ACC112 (cell line): ENCODE data around the gene ST7.
"Not testable (repeated sequence)": the region's sequence is repeated elsewhere in the genome, so short reads cannot be mapped to it uniquely, and the experiment has no call there.

ENCODE experiments used
- H2AFZ ChIP-seq: fragments of 200-600 bp; sonication (generic); one replicate; pipeline ENCODE4 v1.6.0; 2017; ENCODE audit warnings: antibody characterized with exemption, low read length; ENCODE audit not compliant: unreplicated experiment
- H3K27ac ChIP-seq: fragments of 200-600 bp; sonication (generic); 2 replicates; pipeline ENCODE4 v1.5.1; 2014; ENCODE audit warnings: low read depth, mild to moderate bottlenecking, antibody characterized with exemption, low read length, moderate library complexity
- H3K27me3 ChIP-seq: fragments of 200-600 bp; sonication (generic); 2 replicates; pipeline ENCODE4 v1.6.1; 2014; ENCODE audit warnings: mild to moderate bottlenecking, antibody characterized with exemption, low read length, moderate library complexity, mixed read lengths; ENCODE audit not compliant: insufficient read depth
- H3K36me3 ChIP-seq: fragments of 200-600 bp; sonication (generic); 2 replicates; pipeline ENCODE4 v1.6.1; 2016; ENCODE audit warnings: mild to moderate bottlenecking, antibody characterized with exemption, low read length, moderate library complexity, mixed read lengths; ENCODE audit not compliant: insufficient read depth
- H3K4me1 ChIP-seq: fragments of 200-600 bp; sonication (generic); one replicate; pipeline ENCODE4 v1.6.1; 2016; ENCODE audit warnings: low read length, mixed read lengths; ENCODE audit not compliant: insufficient read depth, unreplicated experiment, control insufficient read depth
- H3K4me3 ChIP-seq: fragments of 200-600 bp; sonication (generic); 2 replicates; pipeline ENCODE4 v1.5.1; 2014; ENCODE audit warnings: mild to moderate bottlenecking, low read depth, low read length
- H3K79me2 ChIP-seq: fragments of 200-600 bp; sonication (generic); one replicate; pipeline ENCODE4 v1.6.0; 2016; ENCODE audit warnings: low read length; ENCODE audit not compliant: control insufficient read depth, unreplicated experiment, insufficient read depth

ST7 gene

GRCh38 chr7:116950889-116951351, 2.4 kb upstream of the ST7 start:
- Histone ChIP-seq H3K27me3 (no peaks in the 10 kb centered on the region), H3K4me3 (no peak overlapping the region), H2AFZ (no peak overlapping the region), H3K4me1 (peaks cover 20% of the 10 kb centered on the region), H3K36me3 (no peaks in the 10 kb centered on the region), H3K79me2 (peaks cover 17% of the 10 kb centered on the region), H3K27ac (no peak overlapping the region)

GRCh38 chr7:116951366-116952292, 1.7 kb upstream of the ST7 start:
- H3K27ac ChIP-seq = no peak overlapping the region
- H2AFZ ChIP-seq = no peak overlapping the region
- peak overlapping the region; percentile 90 for H3K4me3 ChIP-seq
- H3K4me1 ChIP-seq = peaks cover 25% of the 10 kb centered on the region
- peaks cover 24% of the 10 kb centered on the region for H3K79me2 ChIP-seq
- no peaks in the 10 kb centered on the region for H3K36me3 ChIP-seq
- H3K27me3 ChIP-seq = no peaks in the 10 kb centered on the region

DNA sequence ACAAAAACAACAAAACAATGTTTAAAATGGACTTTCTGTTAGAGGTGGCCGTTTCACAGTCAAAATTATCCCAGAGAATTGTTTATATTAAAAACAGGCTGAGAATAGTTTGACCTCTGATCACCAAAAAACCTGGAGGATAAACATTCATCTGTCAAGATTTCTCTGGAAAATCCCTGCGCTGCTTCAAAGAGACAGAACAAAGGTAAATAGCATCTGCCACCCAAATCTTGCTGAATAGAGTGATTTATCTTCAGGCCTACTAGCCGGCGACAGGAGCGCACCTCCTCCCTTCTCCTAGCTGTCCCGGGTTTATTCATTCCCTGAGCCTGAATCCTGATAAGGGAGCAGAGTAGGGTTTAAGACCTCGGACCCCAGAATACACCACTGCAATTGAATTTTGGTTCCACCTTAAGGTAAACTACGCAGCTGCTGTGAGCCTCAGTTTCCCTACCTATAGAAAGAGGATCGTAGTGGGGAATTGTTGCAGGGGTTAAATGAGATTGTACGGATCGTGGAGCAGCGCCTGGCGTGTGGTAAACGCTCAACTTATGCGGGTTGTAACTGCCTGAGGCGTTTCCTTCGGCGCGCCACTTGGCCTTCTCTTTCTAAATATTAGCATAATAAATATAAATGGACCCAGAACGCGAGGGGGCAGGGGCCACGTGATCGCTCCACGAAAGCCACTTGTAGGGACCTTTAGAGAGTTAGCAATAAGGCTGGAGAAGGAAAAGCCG, 498 bp upstream of the ST7 start:
- peaks cover 32% of the 10 kb centered on the region for H3K79me2 ChIP-seq
- no peaks in the 10 kb centered on the region for H3K27me3 ChIP-seq
- no peaks in the 10 kb centered on the region; the same call in 1 of the 2 replicates for H3K36me3 ChIP-seq
- H2AFZ ChIP-seq = peak overlapping the region; percentile 93
- peak overlapping the region; percentile 88 for H3K27ac ChIP-seq
- H3K4me3 ChIP-seq = peak overlapping the region; percentile 90
- H3K4me1 ChIP-seq = peaks cover 25% of the 10 kb centered on the region

- Histone ChIP-seq H3K79me2 (peaks cover 43% of the 10 kb centered on the region), H3K27me3 (no peaks in the 10 kb centered on the region), H3K27ac (peak overlapping the region; percentile 88), H3K4me1 (peaks cover 25% of the 10 kb centered on the region), H3K36me3 (no peaks in the 10 kb centered on the region; the same call in 1 of the 2 replicates), H3K4me3 (peak overlapping the region; percentile 90), H2AFZ (peak overlapping the region; percentile 88)
Observed at GRCh38 chr7:116953906-116954838, 871 bp downstream of the ST7 start.

DNA sequence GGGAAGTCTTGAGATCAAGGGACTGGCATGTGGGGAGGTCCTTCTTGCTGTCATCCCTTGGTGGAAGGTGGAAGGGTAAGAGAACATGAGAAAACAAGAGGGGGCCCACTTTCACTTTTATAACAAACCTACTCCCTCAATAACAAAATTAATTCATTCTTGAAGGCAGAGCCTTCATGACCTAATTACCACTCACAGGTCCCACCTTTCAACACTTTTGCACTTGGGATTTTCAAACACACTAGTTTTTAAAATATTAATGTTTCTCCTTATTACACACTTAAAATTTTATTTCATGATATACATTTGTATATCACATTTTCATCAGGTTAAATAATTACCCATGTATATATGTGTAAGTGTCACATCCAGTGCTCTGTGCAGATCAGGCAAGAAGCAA, 2.0 kb downstream of the ST7 start:
- H3K4me3 ChIP-seq = peak overlapping the region; percentile 90
- H3K79me2 ChIP-seq = peaks cover 54% of the 10 kb centered on the region

GRCh38 chr7:116955801-116956476, 2.6 kb downstream of the ST7 start:
- no peaks in the 10 kb centered on the region; the same call in 1 of the 2 replicates for H3K36me3 ChIP-seq
- H3K79me2 ChIP-seq = peaks cover 58% of the 10 kb centered on the region
- peak overlapping the region; percentile 90 for H3K4me3 ChIP-seq
- H3K27ac ChIP-seq = no peak overlapping the region
- no peaks in the 10 kb centered on the region for H3K27me3 ChIP-seq
- peaks cover 25% of the 10 kb centered on the region for H3K4me1 ChIP-seq
- no peak overlapping the region for H2AFZ ChIP-seq

More for the DNA sequence above, 2.0 kb downstream of the ST7 start:
- Histone ChIP-seq H3K27me3 (no peaks in the 10 kb centered on the region), H3K27ac (no peak overlapping the region), H3K36me3 (no peaks in the 10 kb centered on the region; the same call in 1 of the 2 replicates), H3K4me1 (peaks cover 25% of the 10 kb centered on the region), H2AFZ (no peak overlapping the region)

GRCh38 chr7:116956477-116956804, 3.1 kb downstream of the ST7 start:
- Histone ChIP-seq H2AFZ (no peak overlapping the region), H3K79me2 (peaks cover 60% of the 10 kb centered on the region), H3K4me1 (peaks cover 25% of the 10 kb centered on the region), H3K4me3 (no peak overlapping the region), H3K27ac (no peak overlapping the region), H3K27me3 (no peaks in the 10 kb centered on the region), H3K36me3 (no peaks in the 10 kb centered on the region; the same call in 1 of the 2 replicates)

DNA sequence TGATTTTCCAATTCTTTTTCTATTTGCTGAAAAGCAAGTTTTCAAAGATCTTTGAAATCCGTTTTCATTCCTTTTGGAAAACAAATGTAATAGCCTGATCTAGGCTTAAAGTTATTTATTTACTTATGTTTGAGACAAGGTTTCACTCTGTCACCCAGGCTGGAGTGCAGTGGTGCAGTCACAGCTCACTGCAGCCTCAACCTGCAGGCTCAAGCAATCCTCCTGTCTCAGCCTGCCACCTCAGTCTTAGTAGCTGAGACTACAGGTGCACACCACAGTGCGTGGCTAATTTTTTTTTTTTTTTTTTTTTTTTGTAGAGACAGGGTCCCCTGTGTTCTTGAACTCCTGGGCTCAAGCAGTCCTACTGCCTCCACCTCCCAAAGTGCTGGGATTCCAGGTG, 4.6 kb downstream of the ST7 start:
- Histone ChIP-seq H3K27ac (no peak overlapping the region), H2AFZ (no peak overlapping the region), H3K4me3 (no peak overlapping the region), H3K36me3 (no peaks in the 10 kb centered on the region; the same call in 1 of the 2 replicates), H3K79me2 (peaks cover 67% of the 10 kb centered on the region), H3K27me3 (no peaks in the 10 kb centered on the region), H3K4me1 (peaks cover 15% of the 10 kb centered on the region)

DNA sequence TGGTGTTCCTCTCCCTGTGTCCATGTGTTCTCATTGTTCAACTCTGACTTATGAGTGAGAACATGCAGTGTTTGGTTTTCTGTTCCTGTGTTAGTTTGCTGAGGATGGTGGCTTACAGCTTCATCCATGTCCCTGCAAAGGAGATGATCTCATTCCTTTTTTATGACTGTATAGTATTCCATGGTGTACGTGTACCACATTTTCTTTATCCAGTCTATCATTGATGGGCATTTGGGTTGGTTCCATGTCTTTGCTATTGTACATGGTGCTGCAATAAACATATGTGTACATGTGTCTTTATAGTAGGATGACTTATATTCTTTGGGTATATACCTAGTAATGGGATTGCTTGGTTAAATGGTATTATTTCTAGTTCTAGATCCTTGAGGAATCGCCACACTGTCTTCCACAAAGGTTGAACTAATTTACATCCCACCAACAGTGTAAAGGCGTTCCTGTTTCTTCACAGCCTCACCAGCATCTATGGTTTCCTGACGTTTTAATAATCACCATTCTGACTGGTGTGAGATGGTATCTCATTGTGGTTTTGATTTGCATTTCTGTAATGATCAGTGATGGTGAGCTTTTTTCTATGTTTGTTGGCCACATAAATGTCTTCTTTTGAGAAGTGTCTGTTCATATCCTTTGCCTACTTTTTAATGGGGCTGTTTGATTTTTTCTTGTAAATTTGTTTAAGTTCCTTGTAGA, 8.8 kb downstream of the ST7 start:
- H3K27ac ChIP-seq, H2AFZ ChIP-seq, H3K27me3 ChIP-seq, H3K36me3 ChIP-seq, H3K4me1 ChIP-seq, H3K4me3 ChIP-seq: not testable (repeated sequence)
- peaks cover 53% of the 10 kb centered on the region for H3K79me2 ChIP-seq
